Subcutaneous preadipocyte (primary cell): ENCODE data around the gene TGDS. TPM values are rescaled to one million over a fixed set of nuclear protein-coding genes. Genes with fewer than 3 reads are reported as not detected.

Experiments used
- total RNA-seq: library from RNA; depleted of rRNA; stranded (reverse); fragments of >200 nt; gene quantifications from 2 replicates; pipeline ENCODE4 v1.2.3, GENCODE V29; 2012

TGDS gene, protein sequence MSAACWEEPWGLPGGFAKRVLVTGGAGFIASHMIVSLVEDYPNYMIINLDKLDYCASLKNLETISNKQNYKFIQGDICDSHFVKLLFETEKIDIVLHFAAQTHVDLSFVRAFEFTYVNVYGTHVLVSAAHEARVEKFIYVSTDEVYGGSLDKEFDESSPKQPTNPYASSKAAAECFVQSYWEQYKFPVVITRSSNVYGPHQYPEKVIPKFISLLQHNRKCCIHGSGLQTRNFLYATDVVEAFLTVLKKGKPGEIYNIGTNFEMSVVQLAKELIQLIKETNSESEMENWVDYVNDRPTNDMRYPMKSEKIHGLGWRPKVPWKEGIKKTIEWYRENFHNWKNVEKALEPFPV
- 10.3 and 11.7 TPM in 2 replicates for total RNA-seq

DNA sequence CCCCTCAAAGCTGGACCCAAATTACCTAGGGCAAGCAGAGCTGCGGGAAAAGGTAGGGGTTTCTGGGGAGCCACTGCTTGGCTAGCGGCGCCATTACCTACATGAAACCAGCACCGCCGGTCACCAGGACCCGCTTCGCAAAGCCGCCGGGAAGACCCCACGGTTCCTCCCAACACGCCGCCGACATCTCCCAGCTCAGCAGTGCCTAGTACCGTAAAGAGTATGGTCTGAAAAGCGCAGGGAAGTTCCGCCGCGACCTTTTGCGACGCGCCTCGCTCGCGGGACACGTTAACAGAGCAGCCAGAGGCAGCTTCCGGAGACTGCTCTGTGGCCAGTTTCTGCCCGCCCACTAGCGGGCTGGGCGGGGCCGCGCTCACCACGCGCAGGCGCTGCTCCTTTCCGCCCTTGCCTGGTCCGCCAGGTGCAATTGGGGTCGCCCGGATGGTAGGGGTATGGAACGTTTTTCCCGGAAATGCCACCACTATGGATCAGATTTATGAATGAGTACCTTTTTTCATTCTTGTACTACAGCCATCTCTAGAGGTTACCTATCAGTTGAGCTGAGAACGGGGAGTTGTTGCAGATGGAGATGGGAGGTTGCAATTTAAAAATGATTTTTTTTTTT is at the start of gene TGDS:
Gene TGDS, minus strand, starts transcription at position 203 of the 625 bp plus-strand sequence. Its CDS starts 16 bp downstream, at position 187.

DNA sequence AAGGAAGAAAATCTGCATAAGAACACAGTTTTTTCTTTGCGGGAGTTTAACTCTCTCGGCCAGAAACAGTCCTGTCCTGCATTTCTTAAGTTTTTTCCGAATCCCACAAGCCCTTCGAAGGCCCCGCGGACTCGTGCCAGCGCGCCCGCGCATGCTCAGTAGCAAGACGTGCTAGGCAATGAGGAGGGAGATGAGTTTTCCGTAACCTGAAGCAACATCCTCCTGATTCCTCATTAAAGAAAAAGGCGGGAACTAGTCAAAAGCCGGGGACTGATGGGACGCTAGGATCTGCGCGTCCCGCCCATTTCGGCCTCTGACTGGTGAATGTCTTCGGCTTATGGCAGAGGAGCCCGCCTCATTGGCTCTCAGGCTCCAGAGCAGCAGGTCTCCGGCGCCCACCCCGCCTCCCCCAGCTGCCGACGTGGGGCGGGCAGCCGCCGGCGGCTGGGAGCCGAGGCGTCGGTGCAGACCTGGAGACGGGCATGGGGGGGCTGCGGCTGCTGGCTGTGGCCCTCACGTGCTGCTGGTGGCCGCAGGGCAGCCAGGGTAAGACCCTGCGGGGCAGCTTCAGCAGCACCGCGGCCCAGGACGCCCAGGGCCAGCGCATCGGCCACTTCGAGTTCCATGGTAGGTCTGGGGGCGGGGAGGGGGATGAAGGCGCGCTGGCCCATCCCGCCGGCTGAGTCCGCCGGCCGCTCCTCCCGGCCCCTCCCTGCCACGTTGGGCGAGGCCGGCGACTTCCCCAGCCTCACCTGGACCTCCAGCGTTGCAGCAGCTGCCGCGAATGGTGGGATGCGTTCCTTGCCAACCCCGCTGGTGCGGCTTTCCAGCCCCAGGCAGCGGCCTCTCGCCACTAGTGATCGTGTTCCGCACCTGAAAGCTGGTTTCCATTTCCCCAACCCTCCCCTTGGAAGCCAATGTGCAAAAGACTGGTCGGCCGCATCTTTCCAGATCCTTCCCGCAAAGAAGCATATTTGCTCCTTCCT is 5.8 kb upstream of the TGDS start, which contains the start of gene GPR180:
Gene GPR180, plus strand, starts transcription at position 412 of the 986 bp plus-strand sequence. Its CDS starts 71 bp downstream, at position 483.

Other genes with a start within 250 kb of the TGDS start
- 0.37 TPM in 1 of 2 replicates, not detected in the other for gene DCT, start 116.5 kb downstream of the TGDS start, total RNA-seq
- gene GPR180, start 5.7 kb upstream of the TGDS start, total RNA-seq, result 5.9 and 13.9 TPM in 2 replicates
- not detected in 2 replicates for gene SOX21, start 116.4 kb upstream of the TGDS start, total RNA-seq